ENCODE data around the gene CEBPG. TPM values are rescaled to one million over a fixed set of nuclear protein-coding genes. Genes with fewer than 3 reads are reported as not detected.

CEBPG gene
- total RNA-seq, 1 experiment from 2014 or later, result 39.5 TPM

DNA sequence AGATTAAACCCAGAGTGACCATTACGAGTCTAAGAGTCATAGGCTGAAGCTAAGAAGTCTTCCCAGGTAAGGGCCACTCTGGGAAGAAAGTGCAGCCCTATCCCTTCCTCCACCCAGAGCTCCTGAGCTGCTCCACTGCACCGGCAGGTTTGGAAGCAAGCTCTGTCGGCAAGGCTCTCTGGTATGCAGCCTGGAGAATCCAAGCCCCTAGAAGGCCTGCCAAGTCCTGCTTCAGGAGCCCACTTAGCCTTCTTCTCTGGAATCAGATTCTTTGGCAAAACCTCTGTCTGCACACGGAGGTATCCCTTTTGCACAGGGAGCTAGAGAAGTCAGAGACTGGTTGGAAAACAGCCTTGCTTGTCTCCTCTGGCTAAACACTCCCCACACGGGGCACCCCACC is 58.5 kb downstream of the CEBPG start:
- no peaks in the 10 kb centered on the region for H3K4me1 Mint-ChIP-seq (ENCODE audit: low read depth, unreplicated experiment)
- TF ChIP-seq, protein P1, sequence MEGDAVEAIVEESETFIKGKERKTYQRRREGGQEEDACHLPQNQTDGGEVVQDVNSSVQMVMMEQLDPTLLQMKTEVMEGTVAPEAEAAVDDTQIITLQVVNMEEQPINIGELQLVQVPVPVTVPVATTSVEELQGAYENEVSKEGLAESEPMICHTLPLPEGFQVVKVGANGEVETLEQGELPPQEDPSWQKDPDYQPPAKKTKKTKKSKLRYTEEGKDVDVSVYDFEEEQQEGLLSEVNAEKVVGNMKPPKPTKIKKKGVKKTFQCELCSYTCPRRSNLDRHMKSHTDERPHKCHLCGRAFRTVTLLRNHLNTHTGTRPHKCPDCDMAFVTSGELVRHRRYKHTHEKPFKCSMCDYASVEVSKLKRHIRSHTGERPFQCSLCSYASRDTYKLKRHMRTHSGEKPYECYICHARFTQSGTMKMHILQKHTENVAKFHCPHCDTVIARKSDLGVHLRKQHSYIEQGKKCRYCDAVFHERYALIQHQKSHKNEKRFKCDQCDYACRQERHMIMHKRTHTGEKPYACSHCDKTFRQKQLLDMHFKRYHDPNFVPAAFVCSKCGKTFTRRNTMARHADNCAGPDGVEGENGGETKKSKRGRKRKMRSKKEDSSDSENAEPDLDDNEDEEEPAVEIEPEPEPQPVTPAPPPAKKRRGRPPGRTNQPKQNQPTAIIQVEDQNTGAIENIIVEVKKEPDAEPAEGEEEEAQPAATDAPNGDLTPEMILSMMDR (IDR thresholded peaks at IDR 0.05; ENCODE audit: unreplicated experiment), result no peak
- H3K27ac Mint-ChIP-seq (ENCODE audit: unreplicated experiment), result no peak overlapping the region
- H3K36me3 Mint-ChIP-seq (ENCODE audit: insufficient read depth, unreplicated experiment), result no peaks in the 10 kb centered on the region
- CTCF ChIA-PET, result interaction anchor here (0.6 to 2.1 kb wide), 6 partner anchors 16 to 346 kb away, joined by 3 to 16 read pairs (median 3); partner anchors contain the start of gene PEPD
- intact Hi-C loops (cut with micrococcal nuclease; ENCODE audit: unreplicated experiment), result loop anchor here (10.0 kb wide), 1 partner anchor 93 kb away; the partner anchor contains the start of gene PEPD
- peaks cover 38% of the 10 kb centered on the region for H3K27me3 Mint-ChIP-seq (ENCODE audit: unreplicated experiment)
- H3K4me3 Mint-ChIP-seq (ENCODE audit: low read depth, unreplicated experiment), result no peak overlapping the region
- no peaks in the 10 kb centered on the region for H3K9me3 Mint-ChIP-seq (ENCODE audit: low read depth, unreplicated experiment)
- no peak for DNase-seq
- no TSS peak for BruUV-seq (replicated peaks)

Other genes with a start within 250 kb of the CEBPG start
- gene WDR88, start 241.6 kb upstream of the CEBPG start, total RNA-seq (2022), result 1.1 TPM in 1 of 2 replicates, not detected in the other
- 0.59 and 1.5 TPM in 2 replicates for gene LRP3, start 179.4 kb upstream of the CEBPG start, total RNA-seq (2022)
- not detected in 2 replicates for gene SLC7A10, start 147.9 kb upstream of the CEBPG start, total RNA-seq (2022)
- 1.2 and 1.8 TPM in 2 replicates for gene CEBPA, start 71.2 kb upstream of the CEBPG start, total RNA-seq (2022)
- gene PEPD, start 148.1 kb downstream of the CEBPG start, total RNA-seq (2022), result 55.1 and 65.5 TPM in 2 replicates
- not detected in 2 replicates for gene CHST8, start 248.2 kb downstream of the CEBPG start, total RNA-seq (2022)

All from Calu3 (cell line).